CD14-positive monocyte (primary cell): Measurements from ENCODE around the gene FUT8. TPM values are rescaled to one million over a fixed set of nuclear protein-coding genes. Genes with fewer than 3 reads are reported as not detected.

ENCODE experiments used
- DNase-seq, 3 donors: peaks; one replicate each; pipeline ENCODE4 v3.0.0-alpha.2; 2011 to 2022
- H2AFZ ChIP-seq: 2 replicates; pipeline ENCODE4 v1.6.0; 2012; ENCODE audit warnings: mild to moderate bottlenecking, low read depth, low read length, inconsistent platforms; ENCODE audit not compliant: insufficient read depth, poor library complexity, severe bottlenecking
- H3K27ac ChIP-seq, 2 donors: 1 replicate in 1 of 2; 2 replicates in 1 of 2; pipeline ENCODE4 v1.5.1; 2012 to 2013; ENCODE audit warnings: low read length in 2 of 2, control low read depth in 1 of 2, inconsistent platforms in 1 of 2, low read depth in 1 of 2, mild to moderate bottlenecking in 1 of 2
- H3K27me3 ChIP-seq, 2 donors: one replicate each; pipeline versions ENCODE4 v1.6.0 to v1.6.1; 2011 to 2013; ENCODE audit warnings: low read length in 2 of 2; ENCODE audit not compliant: control insufficient read depth in 2 of 2, insufficient read depth in 2 of 2
- H3K36me3 ChIP-seq, 2 donors: replicated peaks in 1 of 2; 1 replicate in 1 of 2; 2 replicates in 1 of 2; pipeline versions ENCODE4 v1.5.1 to v1.6.1; 2012 to 2013; ENCODE audit warnings: low read length in 2 of 2, control low read depth in 1 of 2, inconsistent platforms in 1 of 2, mild to moderate bottlenecking in 1 of 2; ENCODE audit not compliant: insufficient read depth in 2 of 2, control insufficient read depth in 1 of 2
- H3K4me1 ChIP-seq, 2 donors: 1 replicate in 1 of 2; 2 replicates in 1 of 2; pipeline versions ENCODE4 v1.5.1 to v1.6.1; 2012 to 2013; ENCODE audit warnings: low read length in 2 of 2, control low read depth in 1 of 2, inconsistent platforms in 1 of 2, mild to moderate bottlenecking in 1 of 2, moderate library complexity in 1 of 2; ENCODE audit not compliant: insufficient read depth in 2 of 2, control insufficient read depth in 1 of 2
- H3K4me2 ChIP-seq: replicated peaks from 2 replicates; pipeline ENCODE3; 2012; ENCODE audit warnings: low read length, moderate library complexity, mild to moderate bottlenecking; ENCODE audit not compliant: poor library complexity, severe bottlenecking; ENCODE audit errors: extremely low read depth
- H3K4me3 ChIP-seq, 3 experiments: fragments of 200-600 bp in 1 of 3; sonication (generic) in 1 of 3; replicated peaks in 1 of 3; 1 replicate in 2 of 3; 2 replicates in 1 of 3; pipeline ENCODE4 v1.5.1; 2011 to 2013; ENCODE audit warnings: low read length in 3 of 3, mild to moderate bottlenecking in 3 of 3, control low read depth in 2 of 3, low read depth in 2 of 3, inconsistent platforms in 1 of 3, moderate library complexity in 1 of 3
- H3K79me2 ChIP-seq: 2 replicates; pipeline ENCODE4 v1.6.0; 2012; ENCODE audit warnings: mild to moderate bottlenecking, control low read depth, inconsistent platforms, low read length, moderate library complexity; ENCODE audit not compliant: insufficient read depth
- H3K9ac ChIP-seq: 2 replicates; pipeline ENCODE4 v1.6.0; 2017; ENCODE audit warnings: low read length, mild to moderate bottlenecking; ENCODE audit not compliant: insufficient read depth, poor library complexity, severe bottlenecking
- H3K9me3 ChIP-seq, 2 donors: replicated peaks in 1 of 2; 1 replicate in 1 of 2; 2 replicates in 1 of 2; pipeline versions ENCODE4 v1.5.1 to v1.6.1; 2012 to 2013; ENCODE audit warnings: low read length in 2 of 2, control low read depth in 1 of 2; ENCODE audit not compliant: control insufficient read depth in 1 of 2, insufficient read depth in 1 of 2
- H4K20me1 ChIP-seq: 2 replicates; pipeline ENCODE4 v1.6.0; 2012; ENCODE audit warnings: mild to moderate bottlenecking, low read length, control low read depth, moderate library complexity; ENCODE audit not compliant: insufficient read depth
- H3K27ac Mint-ChIP-seq, 7 donors: one replicate each; pipeline ENCODE4 v1.8.0; 2020; ENCODE audit warnings: mild to moderate bottlenecking in 7 of 7, mixed read lengths in 7 of 7, moderate library complexity in 6 of 7, inconsistent platforms in 2 of 7
- H3K27me3 Mint-ChIP-seq, 3 donors: one replicate each; pipeline ENCODE4 v1.8.0; 2021 to 2022; ENCODE audit warnings: low read depth in 3 of 3, mild to moderate bottlenecking in 3 of 3, mixed read lengths in 3 of 3, moderate library complexity in 3 of 3, inconsistent platforms in 1 of 3
- H3K36me3 Mint-ChIP-seq, 2 donors: one replicate each; pipeline ENCODE4 v1.8.0; 2020; ENCODE audit warnings: mixed read lengths in 2 of 2, inconsistent platforms in 1 of 2, mild to moderate bottlenecking in 1 of 2
- H3K4me1 Mint-ChIP-seq: one replicate; pipeline ENCODE4 v1.8.0; 2020; ENCODE audit warnings: mild to moderate bottlenecking, mixed read lengths
- H3K4me3 Mint-ChIP-seq, 2 donors: one replicate each; pipeline ENCODE4 v1.8.0; 2020; ENCODE audit warnings: mild to moderate bottlenecking in 2 of 2, mixed read lengths in 2 of 2, moderate library complexity in 1 of 2
- H3K9me3 Mint-ChIP-seq, 7 donors: one replicate each; pipeline ENCODE4 v1.8.0; 2020 to 2022; ENCODE audit warnings: mixed read lengths in 7 of 7, mild to moderate bottlenecking in 6 of 7, moderate library complexity in 6 of 7, inconsistent platforms in 2 of 7
- WGBS: methylation state at CpG from one replicate; pipeline ENCODE4 v1.1.5; 2013; ENCODE audit warnings: missing lambda C conversion rate; ENCODE audit not compliant: insufficient coverage; 5-methylcytosine and 5-hydroxymethylcytosine counted together
- intact Hi-C, 2 donors: fragments of 100-400 bp; cut with micrococcal nuclease; formaldehyde crosslinking; loops; one replicate each; pipeline versions ENCODE4 v1.15.0 to v1.15.1; 2023
- polyA plus RNA-seq, 3 donors: library from polyadenylated mRNA; depleted of rRNA in 1 of 3; unstranded in 2 of 3; stranded (reverse) in 1 of 3; fragments of 300-500 nt in 2 of 3; fragments of >200 nt in 1 of 3; fragmentation: Illumina TruSeq in 2 of 3; gene quantifications; 1 replicate in 2 of 3; 2 replicates in 1 of 3; pipeline ENCODE4 v1.2.3, GENCODE V29; 2012 to 2021
- TF ChIP-seq, protein P1 (sequence below): fragments of 200-600 bp; IDR thresholded peaks from one replicate; pipeline ENCODE4 v1.8.0; 2022; ENCODE audit warnings: antibody characterized with exemption, mild to moderate bottlenecking

FUT8 gene
- polyA plus RNA-seq, 3 donors: 1.6 to 5.1 (median 5.0) TPM

DNA sequence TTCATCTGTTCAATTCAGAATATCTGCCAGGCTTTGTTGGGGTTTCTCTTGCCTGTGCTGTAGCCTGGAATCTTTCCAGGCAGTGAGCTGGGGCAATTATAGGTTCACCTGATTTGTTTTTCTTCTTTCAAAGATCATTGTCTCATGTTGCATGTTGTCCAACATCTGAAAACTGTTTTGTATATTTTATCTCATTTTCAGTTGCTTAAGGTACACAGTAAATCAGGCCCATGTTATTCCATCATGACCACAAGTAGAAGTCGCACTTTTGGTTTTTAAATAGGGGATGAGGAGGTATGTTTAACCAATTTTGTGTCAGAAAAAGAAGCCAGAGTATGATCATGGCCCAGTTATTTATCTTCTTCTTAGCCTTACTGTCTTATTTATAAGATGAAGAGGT lies 24.9 kb upstream of the FUT8 start:
- H3K4me1 ChIP-seq: no peaks in the 10 kb centered on the region
- no peak overlapping the region for H3K27ac ChIP-seq
- no CpG with 5 or more reads among the region's 1 CpG for WGBS
- peaks cover 3% of the 10 kb centered on the region for H3K4me1 Mint-ChIP-seq
- H3K27me3 ChIP-seq: no peaks in the 10 kb centered on the region
- peaks cover 0 to 5% (median 1%) of the 10 kb centered on the region in 7 donors for H3K9me3 Mint-ChIP-seq
- no peak overlapping the region for H3K9ac ChIP-seq
- intact Hi-C loops: no loop called here
- no peaks in the 10 kb centered on the region for H3K9me3 ChIP-seq
- peaks cover 0 to 2% (median 1%) of the 10 kb centered on the region in 3 donors for H3K27me3 Mint-ChIP-seq
- no peaks in the 10 kb centered on the region for H3K36me3 Mint-ChIP-seq
- H3K4me3 ChIP-seq: no peak overlapping the region
- no peaks in the 10 kb centered on the region for H4K20me1 ChIP-seq
- H3K79me2 ChIP-seq: no peaks in the 10 kb centered on the region
- H2AFZ ChIP-seq: no peak overlapping the region
- H3K27ac Mint-ChIP-seq: no peak overlapping the region
- TF ChIP-seq, protein P1, sequence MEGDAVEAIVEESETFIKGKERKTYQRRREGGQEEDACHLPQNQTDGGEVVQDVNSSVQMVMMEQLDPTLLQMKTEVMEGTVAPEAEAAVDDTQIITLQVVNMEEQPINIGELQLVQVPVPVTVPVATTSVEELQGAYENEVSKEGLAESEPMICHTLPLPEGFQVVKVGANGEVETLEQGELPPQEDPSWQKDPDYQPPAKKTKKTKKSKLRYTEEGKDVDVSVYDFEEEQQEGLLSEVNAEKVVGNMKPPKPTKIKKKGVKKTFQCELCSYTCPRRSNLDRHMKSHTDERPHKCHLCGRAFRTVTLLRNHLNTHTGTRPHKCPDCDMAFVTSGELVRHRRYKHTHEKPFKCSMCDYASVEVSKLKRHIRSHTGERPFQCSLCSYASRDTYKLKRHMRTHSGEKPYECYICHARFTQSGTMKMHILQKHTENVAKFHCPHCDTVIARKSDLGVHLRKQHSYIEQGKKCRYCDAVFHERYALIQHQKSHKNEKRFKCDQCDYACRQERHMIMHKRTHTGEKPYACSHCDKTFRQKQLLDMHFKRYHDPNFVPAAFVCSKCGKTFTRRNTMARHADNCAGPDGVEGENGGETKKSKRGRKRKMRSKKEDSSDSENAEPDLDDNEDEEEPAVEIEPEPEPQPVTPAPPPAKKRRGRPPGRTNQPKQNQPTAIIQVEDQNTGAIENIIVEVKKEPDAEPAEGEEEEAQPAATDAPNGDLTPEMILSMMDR: no peak
- H3K4me2 ChIP-seq: no peak overlapping the region
- H3K36me3 ChIP-seq: no peaks in the 10 kb centered on the region
- no peak for DNase-seq
- no peak overlapping the region for H3K4me3 Mint-ChIP-seq

DNA sequence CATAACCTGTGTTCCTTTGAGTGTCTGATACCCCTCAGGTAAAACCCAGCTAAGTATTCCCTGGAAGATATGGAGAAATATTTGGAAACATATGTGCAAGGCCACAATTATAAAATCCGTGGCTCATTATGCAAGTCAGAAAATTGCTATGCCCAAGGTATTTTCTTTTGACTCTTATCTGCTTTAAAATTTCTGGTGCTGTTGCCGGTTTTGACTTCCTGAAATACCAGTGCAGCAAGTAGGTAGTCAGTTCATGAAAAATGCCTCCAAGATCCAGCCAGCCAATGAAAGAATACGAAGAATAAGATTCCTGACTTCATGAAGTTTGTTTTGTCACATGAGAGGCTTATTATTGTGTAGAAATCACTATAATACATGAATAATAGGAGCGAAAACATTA lies 20.2 kb upstream of the FUT8 start:
- no peak overlapping the region for H3K9ac ChIP-seq
- H3K4me3 ChIP-seq: no peak overlapping the region
- no peaks in the 10 kb centered on the region for H3K36me3 ChIP-seq
- no peak overlapping the region for H3K4me3 Mint-ChIP-seq
- peaks cover 15 to 21% of the 10 kb centered on the region in 2 donors for H3K9me3 ChIP-seq
- H3K27ac ChIP-seq: no peak overlapping the region
- intact Hi-C loops: no loop called here
- H2AFZ ChIP-seq: no peak overlapping the region
- no peaks in the 10 kb centered on the region for H3K4me1 ChIP-seq
- WGBS: 5% methylated on average over 2 of the region's 4 CpGs
- peaks cover 0 to 2% (median 1%) of the 10 kb centered on the region in 3 donors for H3K27me3 Mint-ChIP-seq
- H3K27ac Mint-ChIP-seq: no peak overlapping the region
- H3K4me1 Mint-ChIP-seq: peaks cover 3% of the 10 kb centered on the region
- TF ChIP-seq, protein P1: no peak
- DNase-seq: no peak
- H3K4me2 ChIP-seq: no peak overlapping the region
- no peaks in the 10 kb centered on the region for H4K20me1 ChIP-seq
- peaks cover 19 to 40% (median 27%) of the 10 kb centered on the region in 7 donors for H3K9me3 Mint-ChIP-seq
- no peaks in the 10 kb centered on the region for H3K27me3 ChIP-seq
- H3K36me3 Mint-ChIP-seq: no peaks in the 10 kb centered on the region
- H3K79me2 ChIP-seq: no peaks in the 10 kb centered on the region
